BJ (cell line): ENCODE measurements around the gene CCDC83. TPM values are rescaled to one million over a fixed set of nuclear protein-coding genes. Genes with fewer than 3 reads are reported as not detected.
A peak's percentile ranks its signal among the peaks of the same experiment; 100 is the strongest.

Source experiments
- CTCF ChIA-PET: fragments of 350-600 bp; formaldehyde crosslinking; extraction: SDS; loops from one replicate; lab custom pipeline; 2021; ENCODE audit warnings: antibody characterized with exemption, inconsistent platforms; lab: Yijun Ruan, JAX
- POLR2A ChIA-PET: fragments of 300-600 bp; sonication (Branson Sonifier 250); formaldehyde crosslinking; extraction: SDS; loops from one replicate; lab custom pipeline; 2021; ENCODE audit warnings: antibody characterized with exemption; lab: Charles Lee
- DNase-seq: peaks from one replicate; pipeline ENCODE4 v3.0.0-alpha.2; 2011; ENCODE audit warnings: low read depth
- H3K27me3 ChIP-seq: 2 replicates; pipeline ENCODE4 v1.6.0; 2011; ENCODE audit warnings: low read length; ENCODE audit not compliant: control insufficient read depth, insufficient read depth
- H3K36me3 ChIP-seq: 2 replicates; pipeline ENCODE4 v1.5.1; 2011; ENCODE audit warnings: low read length; ENCODE audit not compliant: control insufficient read depth, insufficient read depth
- H3K4me3 ChIP-seq: 2 replicates; pipeline ENCODE4 v1.5.1; 2011; ENCODE audit warnings: low read depth, mild to moderate bottlenecking, control low read depth, low read length
- polyA plus RNA-seq: library from polyadenylated mRNA; depleted of rRNA; stranded (reverse); fragments of >200 nt; gene quantifications from 2 replicates; pipeline ENCODE4 v1.2.3, GENCODE V29; 2011
- TF ChIP-seq, protein P1 (sequence below): IDR thresholded peaks from 2 replicates; pipeline ENCODE4 v1.5.1; 2011; ENCODE audit warnings: low read depth, mild to moderate bottlenecking, control low read depth, inconsistent platforms, low read length, moderate library complexity; ENCODE audit not compliant: insufficient read depth

CCDC83 gene
- polyA plus RNA-seq, 1 experiment: not detected

GRCh38 chr11:85946221-85946620, 91.0 kb downstream of the CCDC83 start:
- TF ChIP-seq, protein P1, sequence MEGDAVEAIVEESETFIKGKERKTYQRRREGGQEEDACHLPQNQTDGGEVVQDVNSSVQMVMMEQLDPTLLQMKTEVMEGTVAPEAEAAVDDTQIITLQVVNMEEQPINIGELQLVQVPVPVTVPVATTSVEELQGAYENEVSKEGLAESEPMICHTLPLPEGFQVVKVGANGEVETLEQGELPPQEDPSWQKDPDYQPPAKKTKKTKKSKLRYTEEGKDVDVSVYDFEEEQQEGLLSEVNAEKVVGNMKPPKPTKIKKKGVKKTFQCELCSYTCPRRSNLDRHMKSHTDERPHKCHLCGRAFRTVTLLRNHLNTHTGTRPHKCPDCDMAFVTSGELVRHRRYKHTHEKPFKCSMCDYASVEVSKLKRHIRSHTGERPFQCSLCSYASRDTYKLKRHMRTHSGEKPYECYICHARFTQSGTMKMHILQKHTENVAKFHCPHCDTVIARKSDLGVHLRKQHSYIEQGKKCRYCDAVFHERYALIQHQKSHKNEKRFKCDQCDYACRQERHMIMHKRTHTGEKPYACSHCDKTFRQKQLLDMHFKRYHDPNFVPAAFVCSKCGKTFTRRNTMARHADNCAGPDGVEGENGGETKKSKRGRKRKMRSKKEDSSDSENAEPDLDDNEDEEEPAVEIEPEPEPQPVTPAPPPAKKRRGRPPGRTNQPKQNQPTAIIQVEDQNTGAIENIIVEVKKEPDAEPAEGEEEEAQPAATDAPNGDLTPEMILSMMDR: no peak
- Histone ChIP-seq H3K36me3 (no peaks in the 10 kb centered on the region), H3K27me3 (no peaks in the 10 kb centered on the region), H3K4me3 (no peak overlapping the region)
- ChIA-PET CTCF (interaction anchor here (0.6 to 1.5 kb wide), 7 partner anchors 10 to 413 kb away, joined by 3 to 5 read pairs (median 4); partner anchors contain the start of gene CCDC83), POLR2A (no interaction called here)
- no peak for DNase-seq

DNA sequence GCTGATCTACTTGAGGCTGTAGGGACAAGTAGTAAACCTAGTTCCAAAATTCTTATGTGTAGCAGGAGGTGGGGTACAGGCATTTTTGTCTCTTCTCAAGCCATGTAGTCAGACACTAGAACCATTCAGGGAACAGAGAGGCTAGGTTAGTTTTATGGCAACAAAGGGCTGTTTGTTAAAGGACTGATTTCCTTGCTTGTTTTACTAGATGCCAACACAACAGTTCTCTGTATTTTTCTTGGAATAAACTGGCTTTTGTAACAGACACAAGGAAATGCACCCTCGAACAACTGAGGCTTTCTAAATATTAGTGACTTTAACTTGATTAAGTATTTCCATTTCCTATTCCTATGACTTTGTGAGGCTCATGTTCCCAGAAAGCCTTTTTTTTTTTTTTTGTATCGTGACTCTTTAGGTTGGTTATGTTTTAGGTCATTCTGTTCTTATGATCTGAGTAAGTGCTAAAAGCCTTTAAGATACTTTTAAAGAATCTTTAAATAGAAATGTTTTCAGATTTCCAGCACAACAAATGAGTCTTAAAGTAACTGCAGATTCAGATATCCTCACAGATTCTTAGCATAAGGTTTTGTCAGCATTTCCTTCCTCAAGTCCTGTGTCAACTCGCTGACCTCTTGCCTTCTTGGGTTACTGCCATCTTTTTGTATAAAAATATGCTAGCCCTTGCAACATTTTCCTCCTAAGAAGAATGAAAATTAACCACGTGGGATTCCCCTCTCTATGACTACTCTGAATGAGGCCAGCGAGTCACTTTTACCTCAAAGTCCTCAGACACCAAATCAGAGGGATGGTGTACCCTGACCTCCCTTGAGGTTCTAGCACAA, 92.5 kb downstream of the CCDC83 start:
- H3K27me3 ChIP-seq: no peaks in the 10 kb centered on the region
- DNase-seq: peak; percentile 76
- TF ChIP-seq, protein P1: no peak
- CTCF ChIA-PET: no interaction called here
- no peaks in the 10 kb centered on the region for H3K36me3 ChIP-seq
- H3K4me3 ChIP-seq: no peak overlapping the region
- POLR2A ChIA-PET: no interaction called here

DNA sequence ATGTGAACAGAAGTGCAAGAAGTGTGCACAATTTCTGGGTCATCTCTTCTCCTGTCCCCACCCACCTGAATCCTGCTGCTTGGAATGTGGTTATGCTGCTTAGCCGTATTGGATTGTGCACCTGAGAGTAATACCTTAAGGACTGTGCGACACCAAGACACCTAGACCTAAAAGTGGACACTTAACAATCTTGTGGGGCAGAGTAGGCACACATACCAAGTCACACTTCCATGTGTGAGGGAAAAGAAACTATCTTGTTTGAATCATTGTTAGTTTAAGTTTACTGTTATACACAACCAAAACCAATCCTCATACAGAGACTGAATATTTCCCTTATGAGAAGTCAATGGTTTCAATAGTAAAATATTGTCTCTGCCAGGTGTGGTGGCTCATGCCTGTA, 93.7 kb downstream of the CCDC83 start:
- POLR2A ChIA-PET: no interaction called here
- Histone ChIP-seq H3K36me3 (no peaks in the 10 kb centered on the region), H3K4me3 (no peak overlapping the region), H3K27me3 (no peaks in the 10 kb centered on the region)
- TF ChIP-seq, protein P1: no peak
- no peak for DNase-seq
- CTCF ChIA-PET: no interaction called here

DNA sequence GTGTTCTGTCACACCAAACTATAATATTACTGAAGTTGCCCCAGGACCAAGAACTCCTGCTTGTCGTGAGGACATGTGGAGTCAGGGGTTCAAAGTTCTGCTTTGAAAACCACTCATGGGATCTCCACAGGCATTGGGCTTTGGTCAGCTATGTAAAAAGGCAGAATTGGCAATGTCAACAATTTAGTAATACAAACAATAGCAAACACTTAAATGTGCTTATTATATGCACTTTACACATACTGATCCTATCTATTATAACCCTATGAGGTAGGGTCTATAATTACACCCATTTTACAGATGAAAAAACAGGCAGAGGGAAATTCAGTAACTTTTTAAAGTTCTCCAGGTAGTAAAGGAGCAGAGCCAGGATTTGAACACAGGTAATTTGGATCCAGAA, 94.6 kb downstream of the CCDC83 start:
- POLR2A ChIA-PET: no interaction called here
- TF ChIP-seq, protein P1: no peak
- H3K27me3 ChIP-seq: no peaks in the 10 kb centered on the region
- CTCF ChIA-PET: no interaction called here
- DNase-seq: no peak
- no peak overlapping the region for H3K4me3 ChIP-seq
- H3K36me3 ChIP-seq: no peaks in the 10 kb centered on the region

GRCh38 chr11:85950317-85951048, 95.3 kb downstream of the CCDC83 start:
- ChIA-PET CTCF (interaction anchor here (0.6 kb wide), 1 partner anchor 11 kb away, joined by 3 read pairs; no protein-coding TSS in a partner anchor), POLR2A (no interaction called here)
- Histone ChIP-seq H3K36me3 (no peaks in the 10 kb centered on the region), H3K4me3 (no peak overlapping the region), H3K27me3 (no peaks in the 10 kb centered on the region)
- TF ChIP-seq, protein P1: no peak
- DNase-seq: no peak
